Suppressor macrophage treated with lipopolysaccharide for 4 hours (primary cell): ENCODE data around the gene CXorf49.
"Not testable (repeated sequence)": the region's sequence is repeated elsewhere in the genome, so short reads cannot be mapped to it uniquely, and the experiment has no call there.

Experiments used
- DNase-seq: peaks from one replicate; pipeline ENCODE4 v3.0.0-alpha.2; 2020

The CXorf49 gene

GRCh38 chrX:71718185-71718584, at the start of gene CXorf49:
TSS of gene CXorf49 (minus strand) at chrX:71718285. CDS start at chrX:71718151, 134 bp downstream.
- not testable (repeated sequence) for DNase-seq

GRCh38 chrX:71767134-71767533, 49.0 kb upstream of the CXorf49 start:
- DNase-seq: not testable (repeated sequence)

GRCh38 chrX:71765613-71766012, 47.5 kb upstream of the CXorf49 start:
- not testable (repeated sequence) for DNase-seq

- not testable (repeated sequence) for DNase-seq
Measured at GRCh38 chrX:71764832-71765231, 46.7 kb upstream of the CXorf49 start.

- DNase-seq: not testable (repeated sequence)
Measured at GRCh38 chrX:71763049-71763448, 45.0 kb upstream of the CXorf49 start, which contains the start of gene CXorf49B. TSS of gene CXorf49B (plus strand) at chrX:71763349. CDS start at chrX:71763424, 75 bp downstream.

- not testable (repeated sequence) for DNase-seq
Measured at GRCh38 chrX:71760688-71761281, 42.7 kb upstream of the CXorf49 start.

- not testable (repeated sequence) for DNase-seq
Measured at GRCh38 chrX:71720289-71720886, 2.3 kb upstream of the CXorf49 start.

GRCh38 chrX:71719195-71719594, 1.1 kb upstream of the CXorf49 start:
- DNase-seq: not testable (repeated sequence)

GRCh38 chrX:71716323-71716722, 1.8 kb downstream of the CXorf49 start:
- not testable (repeated sequence) for DNase-seq

GRCh38 chrX:71715551-71715950, 2.5 kb downstream of the CXorf49 start:
- not testable (repeated sequence) for DNase-seq

- not testable (repeated sequence) for DNase-seq
Measured at GRCh38 chrX:71714064-71714463, 4.0 kb downstream of the CXorf49 start.

GRCh38 chrX:71702853-71703252, 15.2 kb downstream of the CXorf49 start:
- not testable (repeated sequence) for DNase-seq

GRCh38 chrX:71699023-71699344, 19.1 kb downstream of the CXorf49 start:
- DNase-seq: not testable (repeated sequence)

- DNase-seq: not testable (repeated sequence)
Measured at GRCh38 chrX:71698299-71699022, 19.6 kb downstream of the CXorf49 start.

- not testable (repeated sequence) for DNase-seq
Measured at GRCh38 chrX:71697466-71698298, 20.4 kb downstream of the CXorf49 start.

- DNase-seq: not testable (repeated sequence)
Measured at GRCh38 chrX:71696641-71697465, 21.2 kb downstream of the CXorf49 start.

- no peak for DNase-seq
Measured at GRCh38 chrX:71679575-71680207, 38.4 kb downstream of the CXorf49 start.

- not testable (repeated sequence) for DNase-seq
Measured at GRCh38 chrX:71677195-71677594, 40.9 kb downstream of the CXorf49 start.

GRCh38 chrX:71676068-71676795, 41.9 kb downstream of the CXorf49 start:
- DNase-seq: not testable (repeated sequence)

- not testable (repeated sequence) for DNase-seq
Measured at GRCh38 chrX:71675636-71676035, 42.4 kb downstream of the CXorf49 start.

- DNase-seq: no peak
Measured at GRCh38 chrX:71671938-71672337, 46.1 kb downstream of the CXorf49 start.
